SK-N-SH treated with all-trans-retinoic acid at 6 μM for 48 hours (cell line): ENCODE data around the gene ZCCHC2.
A peak's percentile ranks its signal among the peaks of the same experiment; 100 is the strongest.

Experiments
- ATAC-seq: fragments of 200-7000 bp; cut with Tn5 transposase; 3 replicates; pipeline ENCODE4 v1.9.1; 2020; ENCODE audit warnings: mild to moderate bottlenecking, moderate library complexity
- ARNTL ChIP-seq: fragments of 450-650 bp; formaldehyde crosslinking; IDR thresholded peaks from 2 replicates; pipeline ENCODE4 v1.5.0; 2020; ENCODE audit warnings: low read depth, mild to moderate bottlenecking, moderate library complexity, borderline replicate concordance
- BACH2 ChIP-seq: fragments of 250-450 bp; sonication (Bioruptor Pico); IDR thresholded peaks from 2 replicates; pipeline ENCODE4 v1.9.0; 2021; ENCODE audit warnings: mild to moderate bottlenecking, borderline replicate concordance
- CSDC2 ChIP-seq: fragments of 250-450 bp; sonication (Bioruptor Pico); IDR thresholded peaks from 2 replicates; pipeline ENCODE4 v1.5.0; 2020; ENCODE audit warnings: mild to moderate bottlenecking, moderate library complexity
- CSRNP3 ChIP-seq: fragments of 250-450 bp; sonication (Bioruptor Pico); IDR thresholded peaks from 2 replicates; pipeline ENCODE4 v1.5.1; 2021; ENCODE audit warnings: mild to moderate bottlenecking, moderate library complexity
- ESRRG ChIP-seq: fragments of 250-450 bp; sonication (Bioruptor Pico); IDR thresholded peaks from 2 replicates; pipeline ENCODE4 v1.6.1; 2021; ENCODE audit warnings: mild to moderate bottlenecking
- GLIS3 ChIP-seq: fragments of 250-450 bp; sonication (Bioruptor Pico); IDR thresholded peaks from 2 replicates; pipeline ENCODE4 v1.5.0; 2020; ENCODE audit warnings: mild to moderate bottlenecking, moderate library complexity
- ISL1 ChIP-seq: fragments of 250-450 bp; sonication (Bioruptor Pico); IDR thresholded peaks from 2 replicates; pipeline ENCODE4 v2.1.2; 2022; ENCODE audit warnings: mild to moderate bottlenecking, moderate library complexity
- PATZ1 ChIP-seq: fragments of 250-450 bp; sonication (Bioruptor Pico); IDR thresholded peaks from 2 replicates; pipeline ENCODE4 v1.8.0; 2020; ENCODE audit warnings: mild to moderate bottlenecking, moderate library complexity, borderline replicate concordance
- POU6F1 ChIP-seq: fragments of 250-450 bp; sonication (Bioruptor Pico); IDR thresholded peaks from 2 replicates; pipeline ENCODE4 v1.8.0; 2021; ENCODE audit warnings: low read depth, mild to moderate bottlenecking, moderate library complexity, borderline replicate concordance
- RARB ChIP-seq: fragments of 250-450 bp; sonication (Bioruptor Pico); IDR thresholded peaks from 2 replicates; pipeline ENCODE4 v1.8.0; 2021; ENCODE audit warnings: mild to moderate bottlenecking, moderate library complexity
- SNAI2 ChIP-seq: fragments of 250-450 bp; sonication (Bioruptor Pico); IDR thresholded peaks from 2 replicates; pipeline ENCODE4 v1.5.0; 2020; ENCODE audit warnings: mild to moderate bottlenecking, moderate library complexity
- TCF4 ChIP-seq: fragments of 250-450 bp; sonication (Bioruptor Pico); IDR thresholded peaks from 2 replicates; pipeline ENCODE4 v1.8.0; 2021; ENCODE audit warnings: mild to moderate bottlenecking, moderate library complexity, borderline replicate concordance
- TOX ChIP-seq: fragments of 250-450 bp; sonication (Bioruptor Pico); IDR thresholded peaks from 2 replicates; pipeline ENCODE4 v1.8.0; 2021; ENCODE audit warnings: mild to moderate bottlenecking, moderate library complexity, borderline replicate concordance
- ZC3H10 ChIP-seq: fragments of 250-450 bp; sonication (Bioruptor Pico); IDR thresholded peaks from 2 replicates; pipeline ENCODE4 v1.5.1; 2021; ENCODE audit warnings: mild to moderate bottlenecking, moderate library complexity
- ZFP3 ChIP-seq: fragments of 250-450 bp; sonication (Bioruptor Pico); IDR thresholded peaks from 2 replicates; pipeline ENCODE4 v1.5.0; 2020; ENCODE audit warnings: mild to moderate bottlenecking, moderate library complexity
- ZFP30 ChIP-seq: fragments of 450-650 bp; formaldehyde crosslinking; IDR thresholded peaks from 2 replicates; pipeline ENCODE4 v1.5.0; 2022; ENCODE audit warnings: mild to moderate bottlenecking, moderate library complexity
- ZNF565 ChIP-seq: fragments of 450-650 bp; formaldehyde crosslinking; conservative IDR thresholded peaks from 2 replicates; pipeline ENCODE4 v1.5.0; 2020; ENCODE audit warnings: low read depth, mild to moderate bottlenecking, moderate library complexity
- ZNF70 ChIP-seq: fragments of 450-650 bp; formaldehyde crosslinking; IDR thresholded peaks from 2 replicates; pipeline ENCODE4 v1.5.0; 2020; ENCODE audit warnings: mild to moderate bottlenecking, moderate library complexity
- ZNF8 ChIP-seq: fragments of 450-650 bp; formaldehyde crosslinking; IDR thresholded peaks from 2 replicates; pipeline ENCODE4 v1.5.0; 2020; ENCODE audit warnings: mild to moderate bottlenecking, moderate library complexity
- TF ChIP-seq, protein P1 (sequence below): fragments of 250-450 bp; sonication (Bioruptor Pico); IDR thresholded peaks from 2 replicates; pipeline ENCODE4 v1.5.1; 2020; ENCODE audit warnings: low read depth, mild to moderate bottlenecking, moderate library complexity
- TF ChIP-seq, protein P2 (sequence below): fragments of 250-450 bp; sonication (Bioruptor Pico); IDR thresholded peaks from 2 replicates; pipeline ENCODE4 v1.5.0; 2020; ENCODE audit warnings: mild to moderate bottlenecking, moderate library complexity

The ZCCHC2 gene

GRCh38 chr18:62526098-62527025, 3.5 kb downstream of the ZCCHC2 start:
- ATAC-seq: peak; percentile 42
- TF ChIP-seq, protein P1, sequence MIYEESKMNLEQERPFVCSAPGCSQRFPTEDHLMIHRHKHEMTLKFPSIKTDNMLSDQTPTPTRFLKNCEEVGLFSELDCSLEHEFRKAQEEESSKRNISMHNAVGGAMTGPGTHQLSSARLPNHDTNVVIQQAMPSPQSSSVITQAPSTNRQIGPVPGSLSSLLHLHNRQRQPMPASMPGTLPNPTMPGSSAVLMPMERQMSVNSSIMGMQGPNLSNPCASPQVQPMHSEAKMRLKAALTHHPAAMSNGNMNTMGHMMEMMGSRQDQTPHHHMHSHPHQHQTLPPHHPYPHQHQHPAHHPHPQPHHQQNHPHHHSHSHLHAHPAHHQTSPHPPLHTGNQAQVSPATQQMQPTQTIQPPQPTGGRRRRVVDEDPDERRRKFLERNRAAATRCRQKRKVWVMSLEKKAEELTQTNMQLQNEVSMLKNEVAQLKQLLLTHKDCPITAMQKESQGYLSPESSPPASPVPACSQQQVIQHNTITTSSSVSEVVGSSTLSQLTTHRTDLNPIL (CRISPR knock-in tag): no peak
- TF ChIP-seq ZNF8: 0 out of 2 replicates have a peak, but pooled peaks have one; percentile 12
- TF ChIP-seq, all 23 proteins: peak for 1

GRCh38 chr18:62529597-62529996, 6.8 kb downstream of the ZCCHC2 start:
- no peak for ATAC-seq
- TF ChIP-seq ISL1 (CRISPR knock-in tag) (no peak), SNAI2 (CRISPR knock-in tag) (no peak), ZFP3 (CRISPR knock-in tag) (no peak), TCF4 (CRISPR knock-in tag) (no peak), ESRRG (CRISPR knock-in tag) (no peak), GLIS3 (CRISPR knock-in tag) (no peak), ZNF70 (CRISPR knock-in tag) (no peak), ZC3H10 (CRISPR knock-in tag) (no peak), ARNTL (CRISPR knock-in tag) (no peak), ZNF565 (CRISPR knock-in tag) (no peak), CSRNP3 (CRISPR knock-in tag) (no peak), CSDC2 (CRISPR knock-in tag) (no peak)
- TF ChIP-seq, protein P2, sequence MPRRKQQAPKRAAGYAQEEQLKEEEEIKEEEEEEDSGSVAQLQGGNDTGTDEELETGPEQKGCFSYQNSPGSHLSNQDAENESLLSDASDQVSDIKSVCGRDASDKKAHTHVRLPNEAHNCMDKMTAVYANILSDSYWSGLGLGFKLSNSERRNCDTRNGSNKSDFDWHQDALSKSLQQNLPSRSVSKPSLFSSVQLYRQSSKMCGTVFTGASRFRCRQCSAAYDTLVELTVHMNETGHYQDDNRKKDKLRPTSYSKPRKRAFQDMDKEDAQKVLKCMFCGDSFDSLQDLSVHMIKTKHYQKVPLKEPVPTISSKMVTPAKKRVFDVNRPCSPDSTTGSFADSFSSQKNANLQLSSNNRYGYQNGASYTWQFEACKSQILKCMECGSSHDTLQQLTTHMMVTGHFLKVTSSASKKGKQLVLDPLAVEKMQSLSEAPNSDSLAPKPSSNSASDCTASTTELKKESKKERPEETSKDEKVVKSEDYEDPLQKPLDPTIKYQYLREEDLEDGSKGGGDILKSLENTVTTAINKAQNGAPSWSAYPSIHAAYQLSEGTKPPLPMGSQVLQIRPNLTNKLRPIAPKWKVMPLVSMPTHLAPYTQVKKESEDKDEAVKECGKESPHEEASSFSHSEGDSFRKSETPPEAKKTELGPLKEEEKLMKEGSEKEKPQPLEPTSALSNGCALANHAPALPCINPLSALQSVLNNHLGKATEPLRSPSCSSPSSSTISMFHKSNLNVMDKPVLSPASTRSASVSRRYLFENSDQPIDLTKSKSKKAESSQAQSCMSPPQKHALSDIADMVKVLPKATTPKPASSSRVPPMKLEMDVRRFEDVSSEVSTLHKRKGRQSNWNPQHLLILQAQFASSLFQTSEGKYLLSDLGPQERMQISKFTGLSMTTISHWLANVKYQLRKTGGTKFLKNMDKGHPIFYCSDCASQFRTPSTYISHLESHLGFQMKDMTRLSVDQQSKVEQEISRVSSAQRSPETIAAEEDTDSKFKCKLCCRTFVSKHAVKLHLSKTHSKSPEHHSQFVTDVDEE (CRISPR knock-in tag): no peak

GRCh38 chr18:62531078-62531477, 8.3 kb downstream of the ZCCHC2 start:
- ATAC-seq: no peak
- no peak for TF ChIP-seq ESRRG (CRISPR knock-in tag)
- no peak for TF ChIP-seq POU6F1 (CRISPR knock-in tag)
- TF ChIP-seq ZNF8: no peak
- TF ChIP-seq, protein P1 (CRISPR knock-in tag): no peak
- no peak for TF ChIP-seq ZFP3 (CRISPR knock-in tag)
- TF ChIP-seq ZFP30: no peak
- no peak for TF ChIP-seq ISL1 (CRISPR knock-in tag)
- TF ChIP-seq ZNF70 (CRISPR knock-in tag): no peak
- no peak for TF ChIP-seq BACH2 (CRISPR knock-in tag)
- TF ChIP-seq CSDC2 (CRISPR knock-in tag): no peak
- TF ChIP-seq CSRNP3 (CRISPR knock-in tag): no peak
- no peak for TF ChIP-seq TCF4 (CRISPR knock-in tag)
- TF ChIP-seq, protein P2 (CRISPR knock-in tag): no peak
- TF ChIP-seq PATZ1 (CRISPR knock-in tag): no peak
- TF ChIP-seq RARB (CRISPR knock-in tag): no peak
- no peak for TF ChIP-seq TOX (CRISPR knock-in tag)
